AG20443 (cell line): ENCODE data around the gene METTL21A.
"Not testable (repeated sequence)": the region's sequence is repeated elsewhere in the genome, so short reads cannot be mapped to it uniquely, and the experiment has no call there.

Experiments used
- DNase-seq: peaks from one replicate; pipeline ENCODE4 v3.0.0; 2012; ENCODE audit warnings: low spot score, mixed read lengths

Gene METTL21A

GRCh38 chr2:207625014-207625907, at the start of gene METTL21A:
Gene METTL21A, minus strand, starts transcription at chr2:207625394. Its CDS starts 1,019 bp downstream, at chr2:207624375.
- peak; percentile 96 for DNase-seq

DNA sequence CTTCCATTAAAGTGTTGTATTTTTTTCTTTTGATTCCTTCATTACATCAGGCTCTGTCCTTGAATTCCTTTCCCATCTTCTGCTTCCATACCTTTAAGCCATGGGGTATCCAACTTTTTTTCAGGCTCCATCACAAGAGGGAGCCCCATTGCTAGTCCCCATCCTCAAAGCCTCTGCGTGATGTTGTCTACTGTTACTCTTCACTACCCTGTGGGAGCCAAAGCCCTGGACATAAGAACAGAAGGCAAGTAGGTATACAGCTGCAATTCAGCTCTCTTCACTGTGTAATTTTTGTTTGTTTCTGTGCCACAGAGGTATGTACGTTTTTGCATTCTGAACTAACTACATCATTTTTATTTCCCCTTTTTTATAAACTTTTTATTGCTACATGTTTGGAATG, 49.6 kb upstream of the METTL21A start:
- DNase-seq = no peak

DNA sequence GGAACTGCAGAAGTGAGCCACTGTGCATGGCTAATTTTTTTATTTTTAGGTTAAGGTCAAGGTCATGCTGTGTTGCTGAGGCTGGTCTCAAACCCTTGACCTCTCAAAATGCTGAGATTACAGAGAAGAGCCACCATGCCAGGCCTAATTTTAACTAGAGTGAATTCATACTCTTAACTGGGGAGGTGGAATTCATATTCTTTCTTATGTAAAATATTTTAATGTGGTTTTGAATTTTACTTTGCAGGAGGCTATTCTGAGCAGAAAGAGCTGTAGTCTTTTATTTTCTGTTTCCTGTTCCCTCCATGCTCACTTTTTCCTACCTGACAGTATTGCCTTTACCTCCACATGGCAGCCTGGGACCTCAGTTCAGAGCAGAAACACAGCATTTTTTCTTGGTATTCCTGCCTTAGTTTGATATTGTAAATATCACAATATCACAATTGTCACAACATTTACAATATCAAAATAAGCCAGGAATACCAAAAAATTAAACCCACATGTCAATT, 49.1 kb upstream of the METTL21A start:
- no peak for DNase-seq

- DNase-seq = no peak
Measured at GRCh38 chr2:207673431-207673830, 48.2 kb upstream of the METTL21A start.

- DNase-seq = no peak
Measured at GRCh38 chr2:207670887-207671286, 45.7 kb upstream of the METTL21A start.

DNA sequence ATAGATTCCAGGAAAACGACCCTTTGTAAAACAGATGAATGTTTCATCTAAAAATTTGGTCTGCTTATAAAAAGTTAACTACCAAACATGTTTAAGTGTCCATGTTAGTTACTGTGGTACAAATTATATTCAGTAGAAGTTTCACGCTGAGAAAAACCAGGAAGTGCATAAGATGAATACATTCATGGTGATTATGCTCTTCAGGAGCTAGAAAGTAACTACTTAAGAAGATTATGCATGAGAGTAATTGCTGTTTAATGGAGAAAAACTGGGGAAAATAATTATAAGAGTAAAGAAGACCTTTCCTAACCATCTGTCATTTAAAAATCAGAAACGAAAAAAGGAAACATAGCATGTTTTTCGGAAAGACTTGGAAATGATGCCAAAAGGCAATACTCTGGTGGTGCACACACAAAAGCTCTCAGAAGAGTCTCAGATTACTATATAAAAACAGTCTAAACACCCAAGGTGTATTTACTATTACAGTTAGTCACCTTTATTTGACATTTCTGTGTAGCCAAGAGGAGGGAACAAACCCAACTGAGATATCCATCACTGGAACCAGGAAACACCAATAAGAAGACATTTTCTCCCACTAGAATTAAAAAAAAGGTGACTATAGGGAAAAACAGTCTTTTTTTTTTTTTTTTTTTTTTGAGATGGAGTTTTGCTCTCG, 38.8 kb upstream of the METTL21A start:
- no peak for DNase-seq

GRCh38 chr2:207662203-207662602, 37.0 kb upstream of the METTL21A start:
- DNase-seq = no peak

GRCh38 chr2:207660994-207661393, 35.8 kb upstream of the METTL21A start:
- DNase-seq = no peak

GRCh38 chr2:207658156-207658555, 33.0 kb upstream of the METTL21A start:
- no peak for DNase-seq

- DNase-seq = peak; percentile 27
Measured at GRCh38 chr2:207655000-207655399, 29.8 kb upstream of the METTL21A start.

GRCh38 chr2:207646582-207646981, 21.4 kb upstream of the METTL21A start:
- not testable (repeated sequence) for DNase-seq

GRCh38 chr2:207643892-207644291, 18.7 kb upstream of the METTL21A start:
- DNase-seq = no peak

DNA sequence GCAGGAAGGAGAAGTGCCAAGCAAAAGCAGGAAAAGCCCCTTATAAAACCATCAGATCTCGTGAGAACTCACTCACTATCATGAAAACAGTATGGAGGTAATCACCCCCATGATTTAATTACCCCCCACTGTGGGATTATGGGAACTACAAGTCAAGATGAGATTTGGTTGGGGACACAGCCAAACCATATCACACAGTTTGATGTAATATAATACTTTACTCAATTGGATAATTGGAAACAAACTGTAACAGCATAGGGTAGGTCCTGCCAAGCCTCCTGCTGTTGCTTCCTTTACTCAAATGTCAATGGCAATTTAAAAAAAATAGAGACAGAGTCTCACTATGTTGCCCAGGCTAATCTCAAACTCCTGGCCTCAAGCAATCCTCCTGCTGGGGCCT, 15.5 kb upstream of the METTL21A start:
- no peak for DNase-seq

DNA sequence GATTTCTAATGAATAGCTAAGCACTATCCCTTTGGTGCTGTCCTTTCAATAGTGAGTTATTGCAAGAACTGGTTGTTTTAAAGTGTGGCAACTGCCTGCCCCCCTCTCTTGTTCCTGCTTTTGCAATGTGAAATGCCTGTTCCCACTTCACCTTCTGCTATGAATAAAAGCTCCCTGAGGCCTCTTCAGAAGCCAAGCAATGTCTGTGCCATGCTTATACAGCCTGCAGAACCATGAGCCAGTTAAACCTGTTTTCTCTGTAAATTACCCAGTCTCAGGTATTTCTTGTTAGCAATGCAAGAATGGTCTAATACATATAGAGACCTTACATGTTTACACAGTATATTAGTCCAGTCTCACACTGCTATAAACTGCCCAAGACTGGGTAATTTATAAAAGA, 15.0 kb upstream of the METTL21A start:
- no peak for DNase-seq

DNA sequence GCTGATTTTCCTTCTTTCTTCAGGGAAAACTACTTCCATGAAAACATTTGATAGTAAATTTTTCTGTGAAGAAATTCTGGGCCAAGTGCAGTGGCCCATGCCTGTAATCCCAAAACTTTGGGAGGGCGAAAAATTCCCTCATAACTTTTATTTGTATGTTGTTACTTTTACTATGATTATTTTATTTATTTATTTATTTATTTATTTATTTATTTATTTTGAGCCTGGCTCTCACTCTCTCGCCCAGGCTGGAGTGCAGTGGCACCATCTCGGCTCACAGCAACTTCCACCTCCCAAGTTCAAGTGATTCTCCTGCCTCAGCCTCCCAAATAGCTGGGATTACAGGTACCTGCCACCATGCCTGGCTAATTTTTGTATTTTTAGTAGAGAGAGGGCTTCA, 14.1 kb upstream of the METTL21A start:
- DNase-seq = not testable (repeated sequence)

DNA sequence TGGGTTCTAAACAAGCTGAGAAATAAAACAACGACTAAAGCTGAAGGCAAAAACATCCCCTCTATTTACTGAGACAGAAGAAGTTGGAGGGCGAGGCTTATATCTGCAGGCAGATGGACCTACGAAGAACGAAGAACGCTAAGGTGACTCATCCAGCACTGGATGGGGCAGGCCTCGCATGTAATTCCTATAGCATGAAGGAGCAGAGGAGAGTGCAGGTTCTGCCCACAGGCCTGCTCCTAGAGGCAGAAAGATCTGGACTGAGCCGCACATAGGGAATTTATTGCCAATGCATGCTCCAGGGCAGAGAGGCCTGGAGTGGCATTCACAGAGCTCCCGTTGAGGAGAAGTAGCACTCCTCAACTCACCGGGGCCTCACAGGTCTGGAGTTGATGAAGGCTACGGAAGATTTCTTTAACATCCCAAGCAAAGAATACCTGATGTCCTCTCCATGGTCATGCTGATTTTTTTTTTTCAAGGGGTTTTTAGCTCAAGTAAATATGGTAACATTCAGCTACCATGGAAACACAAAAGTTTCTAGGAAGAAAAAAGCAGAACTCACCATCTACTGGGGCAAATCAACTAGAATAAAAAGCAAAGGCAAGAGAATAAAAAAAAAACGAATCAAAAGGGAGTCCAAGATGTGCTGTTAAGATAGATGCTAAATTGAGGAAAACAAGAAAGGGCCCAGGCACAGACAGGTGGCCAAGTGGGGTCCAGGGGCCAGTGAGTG, 10.4 kb upstream of the METTL21A start:
- DNase-seq = no peak

- no peak for DNase-seq
Measured at GRCh38 chr2:207633686-207634085, 8.5 kb upstream of the METTL21A start.

DNA sequence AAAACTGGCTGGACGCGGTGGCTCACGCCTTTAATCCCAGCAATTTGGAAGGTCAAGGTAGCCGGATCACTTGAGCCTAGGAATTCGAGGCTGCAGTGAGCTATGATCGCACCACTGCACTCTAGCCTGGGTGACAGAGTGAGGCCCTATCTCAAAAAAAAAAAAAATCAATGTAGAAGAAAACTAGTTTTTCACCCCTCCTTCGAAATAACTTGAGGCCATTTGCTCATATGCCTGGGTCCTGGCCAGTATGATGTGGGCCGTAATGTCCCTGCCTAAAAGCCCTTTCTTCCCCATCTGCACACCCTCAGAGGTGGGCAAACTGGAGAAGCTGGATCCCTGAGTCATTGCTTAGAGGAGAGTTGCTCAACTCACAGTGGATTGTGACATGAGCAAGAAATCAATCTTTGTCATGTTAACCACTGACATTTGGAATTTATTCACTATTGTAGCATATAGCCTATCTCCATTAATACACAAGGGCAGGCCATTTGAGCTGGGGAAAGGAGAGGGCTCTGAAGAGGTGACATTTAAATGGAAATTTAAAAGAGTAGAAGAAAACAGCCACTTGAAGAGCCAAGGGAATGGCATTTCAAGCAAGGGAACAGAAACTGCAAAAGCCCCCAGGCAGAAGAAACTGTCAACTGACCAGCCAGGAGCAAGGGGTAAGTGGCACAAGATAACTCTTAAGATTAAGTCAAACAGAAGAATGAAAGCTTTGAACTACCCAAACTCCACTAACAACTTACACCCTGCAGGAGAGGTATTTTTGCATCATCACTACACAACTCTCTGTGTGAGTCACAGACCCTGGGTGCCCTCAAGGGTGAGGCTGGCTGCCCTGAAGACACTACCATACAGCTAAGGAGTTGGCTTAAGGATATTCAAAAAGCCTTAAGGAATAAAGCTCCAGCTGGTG, 7.6 kb upstream of the METTL21A start:
- peak; percentile 28 for DNase-seq

- no peak for DNase-seq
Measured at GRCh38 chr2:207630491-207630890, 5.3 kb upstream of the METTL21A start.

GRCh38 chr2:207629553-207629952, 4.4 kb upstream of the METTL21A start:
- DNase-seq = no peak
